GM19023 (cell line): ENCODE data around the gene CYFIP1.
A peak's percentile ranks its signal among the peaks of the same experiment; 100 is the strongest.

Experiments used
- ATAC-seq: cut with Tn5 transposase; IDR thresholded peaks from one replicate; pipeline ENCODE4 v1.9.1; 2021; ENCODE audit warnings: mild to moderate bottlenecking, moderate library complexity; ENCODE audit not compliant: unreplicated experiment

The CYFIP1 gene

GRCh38 chr15:22919171-22919570, 61.0 kb downstream of the CYFIP1 start:
- no peak for ATAC-seq

- ATAC-seq: no peak
Measured at GRCh38 chr15:22918596-22919140, 61.5 kb downstream of the CYFIP1 start.

- no peak for ATAC-seq
Measured at GRCh38 chr15:22918056-22918455, 62.1 kb downstream of the CYFIP1 start.

GRCh38 chr15:22917556-22917955, 62.6 kb downstream of the CYFIP1 start:
- ATAC-seq: no peak

GRCh38 chr15:22916606-22917350, 63.4 kb downstream of the CYFIP1 start:
- no peak for ATAC-seq

- no peak for ATAC-seq
Measured at GRCh38 chr15:22915866-22916515, 64.2 kb downstream of the CYFIP1 start.

- ATAC-seq: no peak
Measured at GRCh38 chr15:22913646-22914380, 66.4 kb downstream of the CYFIP1 start.

- no peak for ATAC-seq
Measured at GRCh38 chr15:22912256-22912655, 67.9 kb downstream of the CYFIP1 start.

GRCh38 chr15:22911306-22911705, 68.9 kb downstream of the CYFIP1 start:
- no peak for ATAC-seq

- ATAC-seq: no peak
Measured at GRCh38 chr15:22908830-22909229, 71.3 kb downstream of the CYFIP1 start.

- ATAC-seq: no peak
Measured at GRCh38 chr15:22907161-22907950, 72.8 kb downstream of the CYFIP1 start.

- no peak for ATAC-seq
Measured at GRCh38 chr15:22904736-22905135, 75.4 kb downstream of the CYFIP1 start.

- ATAC-seq: no peak
Measured at GRCh38 chr15:22903961-22904534, 76.1 kb downstream of the CYFIP1 start.

GRCh38 chr15:22903427-22903826, 76.7 kb downstream of the CYFIP1 start:
- ATAC-seq: no peak

GRCh38 chr15:22902981-22903380, 77.2 kb downstream of the CYFIP1 start:
- ATAC-seq: no peak

GRCh38 chr15:22902578-22902977, 77.6 kb downstream of the CYFIP1 start:
- no peak for ATAC-seq

GRCh38 chr15:22902046-22902445, 78.1 kb downstream of the CYFIP1 start:
- no peak for ATAC-seq

- peak; percentile 81 for ATAC-seq
Measured at GRCh38 chr15:22895465-22896190, 84.5 kb downstream of the CYFIP1 start.

GRCh38 chr15:22893881-22894280, 86.3 kb downstream of the CYFIP1 start:
- ATAC-seq: no peak

GRCh38 chr15:22893081-22893480, 87.1 kb downstream of the CYFIP1 start:
- no peak for ATAC-seq
